Gastroesophageal sphincter (tissue), 4 donors: ENCODE results near the gene DDX1. TPM values are rescaled to one million over a fixed set of nuclear protein-coding genes. Genes with fewer than 3 reads are reported as not detected.

Experiments used
- ATAC-seq: fragments of 150-250 bp; one replicate; pipeline ENCODE4 v1.9.1; 2016; ENCODE audit warnings: mild to moderate bottlenecking, moderate library complexity
- H3K27ac ChIP-seq, 4 donors: fragments of 200-600 bp; sonication (generic) in 3 of 4; 1 replicate in 3 of 4; 2 replicates in 1 of 4; pipeline ENCODE4 v1.5.1; 2016 to 2019
- H3K27me3 ChIP-seq: fragments of 200-600 bp; sonication (generic); one replicate; pipeline ENCODE4 v1.5.1; 2019
- H3K36me3 ChIP-seq, 2 donors: fragments of 200-600 bp; sonication (generic); one replicate each; pipeline ENCODE4 v1.5.1; 2019; ENCODE audit warnings: control low read depth in 1 of 2
- H3K4me1 ChIP-seq, 3 donors: fragments of 200-600 bp; sonication (generic); 1 replicate in 2 of 3; 2 replicates in 1 of 3; pipeline ENCODE4 v1.5.1; 2016 to 2019; ENCODE audit warnings: control low read depth in 2 of 3
- H3K4me3 ChIP-seq, 2 donors: fragments of 200-600 bp; sonication (generic); one replicate each; pipeline ENCODE4 v1.5.1; 2019; ENCODE audit warnings: mild to moderate bottlenecking in 1 of 2, moderate library complexity in 1 of 2
- H3K9me3 ChIP-seq, 3 donors: fragments of 200-600 bp; sonication (generic); one replicate each; pipeline ENCODE4 v1.5.1; 2017 to 2019; ENCODE audit warnings: control low read depth in 2 of 3
- CTCF ChIP-seq, 4 experiments: fragments of 200-600 bp in 2 of 4; fragments of 450-650 bp in 2 of 4; sonication (generic) in 1 of 4; IDR thresholded peaks; one replicate each; pipeline ENCODE4 v1.5.1; 2017 to 2019; ENCODE audit warnings: antibody characterized with exemption in 4 of 4, mild to moderate bottlenecking in 2 of 4, moderate library complexity in 2 of 4
- EP300 ChIP-seq: sonication (generic); formaldehyde crosslinking; IDR thresholded peaks from one replicate; pipeline ENCODE4 v1.6.1; 2017; ENCODE audit warnings: antibody characterized with exemption, mild to moderate bottlenecking
- POLR2A ChIP-seq, 2 donors: fragments of 450-650 bp; IDR thresholded peaks; one replicate each; pipeline ENCODE4 v1.6.1; 2017; ENCODE audit warnings: antibody characterized with exemption in 2 of 2, mild to moderate bottlenecking in 2 of 2, moderate library complexity in 1 of 2
- POLR2AphosphoS5 ChIP-seq: sonication (generic); formaldehyde crosslinking; IDR thresholded peaks from one replicate; pipeline ENCODE4 v1.6.1; 2017; ENCODE audit warnings: antibody characterized with exemption
- WGBS, 2 donors: methylation state at CpG; one replicate each; pipeline ENCODE4 v1.1.5; 2018; ENCODE audit warnings: low coverage in 1 of 2; 5-methylcytosine and 5-hydroxymethylcytosine counted together
- total RNA-seq, 4 donors: library from RNA; depleted of rRNA; stranded (reverse); fragments of >200 nt; gene quantifications; one replicate each; pipeline ENCODE4 v1.1.0, GENCODE V29; 2016

Gene DDX1
- total RNA-seq, 4 donors from 2014 or later: 66.7 to 88.9 (median 67.4) TPM

GRCh38 chr2:15660491-15661294, 69.0 kb downstream of the DDX1 start:
- Histone ChIP-seq H3K27ac (no peak overlapping the region), H3K36me3 (no peaks in the 10 kb centered on the region), H3K9me3 (peaks cover 0 to 3% (median 0%) of the 10 kb centered on the region in 3 donors), H3K4me3 (no peak overlapping the region), H3K4me1 (no peaks in the 10 kb centered on the region), H3K27me3 (no peaks in the 10 kb centered on the region)
- 66 to 88% methylated on average over 4 of the region's 6 CpGs for WGBS, 2 donors
- ATAC-seq: no peak
- no peak for TF ChIP-seq POLR2A (IDR thresholded peaks at IDR 0.05)
- TF ChIP-seq POLR2AphosphoS5: no peak
- no peak for TF ChIP-seq EP300
- no peak for TF ChIP-seq CTCF (IDR thresholded peaks at IDR 0.05)

GRCh38 chr2:15661295-15661569, 69.6 kb downstream of the DDX1 start:
- H3K4me1 ChIP-seq: no peaks in the 10 kb centered on the region
- H3K36me3 ChIP-seq: no peaks in the 10 kb centered on the region
- no peak overlapping the region for H3K4me3 ChIP-seq
- H3K9me3 ChIP-seq: peaks cover 0 to 3% (median 0%) of the 10 kb centered on the region in 3 donors
- H3K27ac ChIP-seq: no peak overlapping the region
- 86 to 100% methylated on average over 2 of the region's 2 CpGs for WGBS, 2 donors
- no peaks in the 10 kb centered on the region for H3K27me3 ChIP-seq
- TF ChIP-seq CTCF (IDR thresholded peaks at IDR 0.05) (no peak), POLR2A (IDR thresholded peaks at IDR 0.05) (no peak), POLR2AphosphoS5 (no peak), EP300 (no peak)
- no peak for ATAC-seq

GRCh38 chr2:15662026-15662425, 70.4 kb downstream of the DDX1 start:
- Histone ChIP-seq H3K27ac (no peak overlapping the region), H3K4me1 (no peaks in the 10 kb centered on the region), H3K36me3 (no peaks in the 10 kb centered on the region), H3K4me3 (no peak overlapping the region), H3K9me3 (peaks cover 0 to 3% (median 0%) of the 10 kb centered on the region in 3 donors), H3K27me3 (no peaks in the 10 kb centered on the region)
- no peak for ATAC-seq
- 53 to 81% methylated on average over 4 of the region's 4 CpGs for WGBS, 2 donors
- TF ChIP-seq CTCF (IDR thresholded peaks at IDR 0.05) (no peak), POLR2A (IDR thresholded peaks at IDR 0.05) (no peak), EP300 (no peak), POLR2AphosphoS5 (no peak)

DNA sequence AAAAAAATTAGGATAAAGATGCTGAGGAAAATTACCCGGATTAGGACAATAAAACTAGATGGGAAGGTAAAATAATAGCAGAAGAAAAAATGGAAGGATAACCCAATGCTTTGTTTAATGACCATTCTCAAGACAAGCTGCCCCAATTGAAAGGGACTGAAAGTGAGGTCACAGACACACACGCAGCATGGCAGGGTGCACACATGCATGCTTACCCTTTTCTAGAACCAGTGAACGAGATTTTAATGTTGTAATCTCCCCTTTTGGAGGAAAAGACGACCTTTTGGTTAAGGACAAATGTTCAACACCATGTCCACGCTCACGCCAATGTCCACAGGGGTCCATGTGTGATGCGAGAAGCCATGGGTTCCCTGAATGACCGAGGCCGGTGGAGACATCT, 70.9 kb downstream of the DDX1 start:
- no peaks in the 10 kb centered on the region for H3K36me3 ChIP-seq
- H3K27ac ChIP-seq: no peak overlapping the region
- 90 to 93% methylated on average over 8 to 9 of the region's 9 CpGs for WGBS, 2 donors
- ATAC-seq: no peak
- no peaks in the 10 kb centered on the region for H3K27me3 ChIP-seq
- H3K9me3 ChIP-seq: peaks cover 0 to 3% (median 0%) of the 10 kb centered on the region in 3 donors
- no peaks in the 10 kb centered on the region for H3K4me1 ChIP-seq
- TF ChIP-seq EP300: no peak
- no peak for TF ChIP-seq POLR2AphosphoS5
- no peak for TF ChIP-seq CTCF (IDR thresholded peaks at IDR 0.05)
- no peak overlapping the region for H3K4me3 ChIP-seq

DNA sequence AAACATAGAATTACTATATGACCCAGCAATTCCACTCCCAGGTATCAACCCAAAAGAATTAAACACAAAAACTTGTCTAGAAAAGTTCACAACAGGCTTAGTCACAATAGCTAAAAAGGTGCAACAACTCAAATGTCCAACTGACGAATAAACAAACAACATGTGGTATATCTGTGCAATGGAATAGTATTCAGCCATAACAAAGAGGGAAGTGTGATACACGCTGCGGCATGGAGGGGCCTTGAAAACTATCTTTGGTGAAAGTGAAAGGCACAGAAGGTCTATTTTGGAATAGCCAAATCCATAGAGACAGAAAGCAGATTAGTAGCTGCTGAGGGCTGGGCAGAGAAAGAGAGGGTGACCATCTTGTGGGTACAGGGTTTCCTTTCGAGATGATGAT, 72.1 kb downstream of the DDX1 start:
- Histone ChIP-seq H3K36me3 (no peaks in the 10 kb centered on the region), H3K4me1 (no peaks in the 10 kb centered on the region), H3K4me3 (no peak overlapping the region), H3K9me3 (peaks cover 0 to 3% (median 0%) of the 10 kb centered on the region in 3 donors), H3K27ac (no peak overlapping the region), H3K27me3 (no peaks in the 10 kb centered on the region)
- ATAC-seq: no peak
- WGBS, 2 donors: 100% methylated on average over 2 to 4 of the region's 4 CpGs
- no peak for TF ChIP-seq CTCF (IDR thresholded peaks at IDR 0.05)
